AG09309 (cell line): ENCODE results near the gene GRK2.

ENCODE experiments used
- DNase-seq: peaks from one replicate; pipeline ENCODE4 v3.0.0-alpha.2; 2010; ENCODE audit warnings: low read depth
- H3K4me3 ChIP-seq: 2 replicates; pipeline ENCODE4 v1.5.1; 2011; ENCODE audit warnings: mild to moderate bottlenecking, low read depth, low read length, moderate library complexity; ENCODE audit not compliant: control insufficient read depth
- TF ChIP-seq, protein P1 (sequence below): IDR thresholded peaks from 2 replicates; pipeline ENCODE4 v1.5.1; 2011; ENCODE audit warnings: mild to moderate bottlenecking, low read depth, low read length, inconsistent platforms; ENCODE audit not compliant: insufficient read depth, control insufficient read depth; ENCODE audit errors: missing control alignments

GRK2 gene

DNA sequence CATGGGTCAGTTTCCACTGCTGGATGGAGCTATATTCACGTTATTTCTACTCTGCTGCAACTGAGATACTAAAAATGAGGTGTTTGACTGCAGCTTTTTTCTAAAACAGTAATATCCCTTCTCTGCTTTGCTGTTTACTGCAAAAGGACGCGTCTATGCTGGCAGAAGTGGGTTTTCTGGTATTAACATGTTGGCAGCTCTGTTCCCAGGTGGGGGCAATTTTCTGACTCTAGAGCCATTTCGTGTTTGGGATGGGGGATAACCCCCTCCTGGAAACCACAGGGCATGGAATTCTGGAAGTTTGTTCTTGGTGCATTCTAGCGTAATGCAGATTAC is 4.9 kb downstream of the GRK2 start:
- no peak overlapping the region for H3K4me3 ChIP-seq
- no peak for DNase-seq
- TF ChIP-seq, protein P1, sequence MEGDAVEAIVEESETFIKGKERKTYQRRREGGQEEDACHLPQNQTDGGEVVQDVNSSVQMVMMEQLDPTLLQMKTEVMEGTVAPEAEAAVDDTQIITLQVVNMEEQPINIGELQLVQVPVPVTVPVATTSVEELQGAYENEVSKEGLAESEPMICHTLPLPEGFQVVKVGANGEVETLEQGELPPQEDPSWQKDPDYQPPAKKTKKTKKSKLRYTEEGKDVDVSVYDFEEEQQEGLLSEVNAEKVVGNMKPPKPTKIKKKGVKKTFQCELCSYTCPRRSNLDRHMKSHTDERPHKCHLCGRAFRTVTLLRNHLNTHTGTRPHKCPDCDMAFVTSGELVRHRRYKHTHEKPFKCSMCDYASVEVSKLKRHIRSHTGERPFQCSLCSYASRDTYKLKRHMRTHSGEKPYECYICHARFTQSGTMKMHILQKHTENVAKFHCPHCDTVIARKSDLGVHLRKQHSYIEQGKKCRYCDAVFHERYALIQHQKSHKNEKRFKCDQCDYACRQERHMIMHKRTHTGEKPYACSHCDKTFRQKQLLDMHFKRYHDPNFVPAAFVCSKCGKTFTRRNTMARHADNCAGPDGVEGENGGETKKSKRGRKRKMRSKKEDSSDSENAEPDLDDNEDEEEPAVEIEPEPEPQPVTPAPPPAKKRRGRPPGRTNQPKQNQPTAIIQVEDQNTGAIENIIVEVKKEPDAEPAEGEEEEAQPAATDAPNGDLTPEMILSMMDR = no peak

DNA sequence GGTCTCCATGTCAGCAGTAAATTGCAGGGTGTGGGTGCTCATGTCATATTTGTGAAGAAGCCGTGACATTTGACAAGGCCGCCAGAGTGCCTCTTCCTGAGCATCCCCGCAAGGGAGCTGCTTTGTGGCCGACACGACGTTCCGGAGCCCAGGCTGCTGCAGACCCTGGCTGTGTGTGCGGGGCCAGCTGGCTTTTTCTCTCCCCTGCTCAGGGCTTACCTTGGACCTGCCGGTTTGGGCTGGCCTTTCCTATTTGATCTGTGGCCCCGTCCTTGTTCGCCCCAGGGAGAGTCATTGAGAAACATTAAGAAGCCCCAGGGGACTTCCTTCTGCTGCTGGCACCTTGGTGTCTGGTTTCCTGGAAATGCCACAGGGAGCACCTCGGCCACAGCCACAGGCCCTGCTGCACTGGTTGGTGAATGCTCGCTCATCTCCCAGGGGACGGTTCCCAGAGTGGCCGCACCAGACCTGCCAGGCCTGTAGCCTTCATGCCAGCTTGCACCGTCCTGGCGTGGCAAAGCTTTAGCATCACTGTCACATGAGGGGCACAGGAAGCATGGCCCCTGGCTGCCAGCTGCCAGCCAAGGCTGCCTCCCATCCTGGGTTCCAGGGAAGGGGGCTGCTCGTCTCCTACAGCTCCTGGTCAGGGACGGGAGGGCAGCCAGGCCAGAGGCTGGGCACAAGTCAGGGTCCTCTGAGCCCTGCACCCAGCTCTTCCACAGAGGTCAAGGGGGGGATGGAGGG is 5.4 kb downstream of the GRK2 start:
- DNase-seq = no peak
- TF ChIP-seq, protein P1 = no peak

DNA sequence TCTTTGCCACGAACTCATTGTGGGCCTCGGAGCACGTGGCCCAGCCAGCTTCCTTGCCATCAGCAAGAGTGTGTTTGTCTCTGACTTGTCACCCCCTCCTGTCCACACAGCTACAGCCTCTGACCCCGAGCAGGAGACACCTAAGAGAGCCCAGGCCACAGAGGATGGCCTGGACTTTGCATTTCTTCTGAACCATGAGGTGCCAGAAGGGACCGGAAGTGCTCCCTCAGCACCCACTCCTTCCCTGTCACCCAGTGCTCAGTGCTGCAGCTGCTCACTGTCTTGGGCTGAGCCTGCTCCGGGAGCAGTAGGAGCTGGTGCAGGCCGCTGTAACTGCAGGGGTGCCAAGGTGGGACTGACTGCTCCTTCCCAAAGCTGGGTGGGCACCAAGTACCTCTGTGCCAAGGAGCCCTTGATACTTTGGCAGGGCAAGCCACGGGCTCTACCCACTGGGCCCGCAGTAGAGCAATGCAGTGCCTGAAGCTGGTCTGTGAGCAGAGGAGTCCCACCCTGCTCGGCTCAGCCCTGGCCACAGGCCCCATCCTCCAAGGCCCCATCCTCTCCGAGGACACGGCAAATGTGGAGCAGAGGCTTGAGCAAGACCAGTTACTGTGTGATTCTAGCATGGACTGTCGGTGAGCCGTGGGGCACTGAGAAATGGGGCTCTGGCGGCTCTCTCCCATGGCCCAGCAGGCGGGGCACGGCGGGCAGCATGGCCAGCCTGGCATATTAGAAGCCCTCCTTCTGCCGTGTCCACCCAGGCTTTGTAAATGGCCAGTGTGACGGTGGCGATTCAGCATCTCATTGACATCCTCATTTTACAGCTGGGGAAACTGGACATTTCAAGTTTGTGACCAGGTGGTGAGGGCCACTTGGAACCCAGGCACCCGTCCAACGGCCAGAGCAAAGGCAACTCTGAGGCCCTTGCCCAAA is 6.3 kb downstream of the GRK2 start:
- no peak for DNase-seq
- no peak overlapping the region for H3K4me3 ChIP-seq
- TF ChIP-seq, protein P1 = no peak

More for the DNA sequence above, 5.4 kb downstream of the GRK2 start:
- H3K4me3 ChIP-seq = no peak overlapping the region

DNA sequence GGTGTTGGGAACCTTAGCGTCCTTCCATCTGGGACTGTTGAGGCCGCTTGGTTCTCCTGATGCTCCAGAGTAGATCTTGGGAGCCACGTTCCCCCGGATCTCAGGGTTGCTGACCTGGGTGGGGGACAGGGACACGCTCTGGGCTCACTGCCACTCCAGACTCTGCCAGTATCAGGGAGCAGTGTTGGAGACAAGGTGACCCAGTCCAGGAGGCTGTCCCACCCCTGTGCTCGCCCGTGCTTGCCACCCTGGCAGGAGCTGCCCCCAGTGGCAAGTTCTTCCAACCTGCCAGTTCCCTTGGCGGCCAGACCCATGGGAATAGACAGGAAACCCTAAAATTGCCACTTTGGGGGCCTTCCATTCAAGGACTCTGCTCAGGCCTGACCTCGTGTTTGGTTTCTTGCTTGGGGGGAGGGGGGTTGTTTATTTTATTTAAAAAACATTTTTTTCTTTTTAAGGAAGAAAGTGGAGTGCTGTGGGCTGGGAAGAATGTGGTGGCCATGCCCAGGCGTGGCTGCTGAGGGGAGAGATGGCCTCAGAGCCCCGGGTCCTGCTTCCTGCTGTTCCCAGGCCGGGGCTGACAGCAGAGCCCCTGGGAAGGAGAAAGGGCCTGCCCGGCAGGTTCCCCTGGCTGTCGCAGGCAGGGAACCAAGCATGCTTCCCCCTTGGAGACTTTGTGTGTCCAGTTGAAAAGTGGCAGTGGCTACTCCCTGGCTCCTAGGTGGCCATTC is 7.2 kb downstream of the GRK2 start:
- H3K4me3 ChIP-seq = no peak overlapping the region
- TF ChIP-seq, protein P1 = no peak
- DNase-seq = no peak

DNA sequence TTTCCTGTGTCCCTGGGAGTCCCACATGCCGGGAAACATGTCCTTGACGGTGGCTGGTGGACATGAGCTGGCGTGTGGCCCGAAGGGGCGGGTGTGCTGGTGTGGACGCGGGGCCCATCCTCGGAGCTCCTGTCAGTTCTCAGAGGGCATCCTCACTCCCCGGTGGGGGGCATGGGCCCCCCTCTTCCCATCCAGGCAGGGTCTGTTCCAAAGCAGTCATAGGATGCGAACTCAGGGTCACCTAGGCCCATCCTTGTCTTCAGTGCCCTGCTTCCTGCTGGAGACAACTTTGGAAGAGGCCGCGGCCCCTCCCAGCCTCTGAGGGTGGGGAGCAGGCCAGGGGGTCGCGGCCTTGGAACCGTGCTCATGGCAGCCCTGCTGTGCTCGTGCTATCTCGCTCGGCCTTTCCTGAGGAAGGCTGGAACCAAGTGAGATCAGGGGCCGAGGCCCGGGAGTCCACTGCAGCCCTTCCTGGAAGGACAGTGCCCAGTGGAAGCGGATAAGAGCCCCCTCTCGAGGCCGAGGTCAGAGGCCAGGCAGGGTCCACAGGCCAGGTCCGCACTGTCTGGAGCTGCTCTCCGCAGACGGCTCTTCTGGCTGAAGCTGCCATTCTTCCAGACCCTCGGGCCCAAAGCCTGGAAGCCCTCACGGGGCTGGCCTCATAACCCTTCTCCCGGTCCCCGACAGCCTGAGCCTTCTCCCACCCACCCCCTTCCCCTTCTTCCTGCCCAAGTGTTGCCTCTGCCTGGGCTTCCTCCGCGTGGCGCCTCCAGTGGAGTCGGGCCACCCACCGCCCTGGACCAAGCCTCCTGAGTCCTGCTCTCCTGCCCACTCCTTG is 8.7 kb downstream of the GRK2 start:
- TF ChIP-seq, protein P1 = no peak
- H3K4me3 ChIP-seq = no peak overlapping the region
- DNase-seq = no peak
